HG03565 (cell line): ENCODE data around the gene RPL39L.

Source experiments
- ATAC-seq: cut with Tn5 transposase; IDR thresholded peaks from one replicate; pipeline ENCODE4 v1.9.1; 2021; ENCODE audit warnings: mild to moderate bottlenecking, moderate library complexity; ENCODE audit not compliant: unreplicated experiment

The RPL39L gene

DNA sequence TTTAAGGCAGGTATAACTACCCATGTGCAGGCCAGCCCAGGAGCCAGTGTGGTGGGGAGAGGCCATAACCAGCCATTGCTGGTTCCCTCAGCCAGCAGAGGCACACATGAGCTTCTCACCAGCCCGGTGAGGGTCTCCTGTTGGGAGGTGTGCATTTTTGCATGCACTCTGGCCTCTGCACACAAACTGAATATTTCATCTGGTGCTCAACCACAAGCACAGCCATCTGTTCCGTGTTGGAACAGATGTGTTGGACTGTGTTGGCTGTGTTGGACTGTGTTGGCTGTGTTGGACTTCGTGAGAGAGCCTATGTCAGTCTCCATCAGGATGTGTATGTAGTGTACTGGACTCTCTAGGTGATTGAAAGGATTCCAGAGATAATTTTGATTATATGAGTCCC is 67.2 kb downstream of the RPL39L start:
- ATAC-seq, result no peak
